Liver (tissue), 9 donors: Measurements from ENCODE around the gene HAUS8. TPM values are rescaled to one million over a fixed set of nuclear protein-coding genes. Genes with fewer than 3 reads are reported as not detected.

Experiments used
- DNase-seq: peaks from one replicate; pipeline ENCODE4 v3.0.0-alpha.2; 2017; ENCODE audit warnings: low spot score
- H3K27ac ChIP-seq, 2 donors: one replicate each; pipeline ENCODE4 v1.7.0; 2013; ENCODE audit warnings: inconsistent platforms in 2 of 2, low read length in 2 of 2, control low read depth in 1 of 2, low read depth in 1 of 2, mild to moderate bottlenecking in 1 of 2
- H3K27me3 ChIP-seq, 4 donors: one replicate each; pipeline versions ENCODE4 v1.6.1 to v1.7.0; 2013; ENCODE audit warnings: low read length in 3 of 4, inconsistent platforms in 1 of 4, mild to moderate bottlenecking in 1 of 4, moderate library complexity in 1 of 4; ENCODE audit not compliant: control insufficient read depth in 4 of 4, insufficient read depth in 4 of 4
- H3K36me3 ChIP-seq, 4 donors: one replicate each; pipeline versions ENCODE4 v1.6.1 to v1.7.0; 2013; ENCODE audit warnings: low read length in 3 of 4, mild to moderate bottlenecking in 3 of 4, low read depth in 1 of 4, moderate library complexity in 1 of 4; ENCODE audit not compliant: control insufficient read depth in 4 of 4, insufficient read depth in 3 of 4
- H3K4me1 ChIP-seq, 4 donors: one replicate each; pipeline versions ENCODE4 v1.6.1 to v1.7.0; 2013; ENCODE audit warnings: low read length in 3 of 4, mild to moderate bottlenecking in 3 of 4, moderate library complexity in 1 of 4; ENCODE audit not compliant: control insufficient read depth in 4 of 4, insufficient read depth in 4 of 4
- H3K4me3 ChIP-seq, 3 donors: one replicate each; pipeline versions ENCODE4 v1.6.1 to v1.7.0; 2013; ENCODE audit warnings: low read length in 3 of 3, control low read depth in 1 of 3, low read depth in 1 of 3, mild to moderate bottlenecking in 1 of 3
- H3K9ac ChIP-seq, 2 donors: one replicate each; pipeline ENCODE4 v1.7.0; 2013; ENCODE audit warnings: low read length in 2 of 2, mild to moderate bottlenecking in 2 of 2, moderate library complexity in 2 of 2, control low read depth in 1 of 2, low read depth in 1 of 2
- H3K9me3 ChIP-seq, 4 donors: one replicate each; pipeline versions ENCODE4 v1.6.1 to v1.7.0; 2013; ENCODE audit warnings: low read length in 3 of 4; ENCODE audit not compliant: control insufficient read depth in 4 of 4
- FOXA1 ChIP-seq: IDR thresholded peaks from 2 replicates; pipeline ENCODE4 v1.6.1; 2016; ENCODE audit warnings: antibody characterized with exemption
- FOXA2 ChIP-seq: IDR thresholded peaks from 2 replicates; pipeline ENCODE4 v1.6.1; 2016; ENCODE audit warnings: antibody characterized with exemption
- GABPA ChIP-seq, 2 donors: IDR thresholded peaks in 1 of 2; conservative IDR thresholded peaks in 1 of 2; 2 replicates each; pipeline ENCODE4 v1.6.1; 2016; ENCODE audit warnings: antibody characterized with exemption in 2 of 2, mild to moderate bottlenecking in 1 of 2, moderate library complexity in 1 of 2
- HNF4A ChIP-seq, 2 donors: conservative IDR thresholded peaks; 2 replicates each; pipeline ENCODE4 v1.6.1; 2016; ENCODE audit warnings: antibody characterized with exemption in 2 of 2, mild to moderate bottlenecking in 2 of 2
- HNF4G ChIP-seq: IDR thresholded peaks from 2 replicates; pipeline ENCODE4 v1.6.1; 2016; ENCODE audit warnings: antibody characterized with exemption
- JUND ChIP-seq, 2 donors: IDR thresholded peaks; 2 replicates each; pipeline ENCODE4 v1.6.1; 2016; ENCODE audit warnings: antibody characterized with exemption in 2 of 2
- NR2F2 ChIP-seq: IDR thresholded peaks from 2 replicates; pipeline ENCODE4 v1.6.1; 2016; ENCODE audit warnings: antibody characterized with exemption
- RAD21 ChIP-seq, 2 donors: IDR thresholded peaks; 2 replicates each; pipeline ENCODE4 v1.6.1; 2016; ENCODE audit warnings: antibody characterized with exemption in 2 of 2, mild to moderate bottlenecking in 2 of 2
- RXRA ChIP-seq, 2 donors: IDR thresholded peaks; 2 replicates each; pipeline ENCODE4 v1.6.1; 2017 to 2018; ENCODE audit warnings: antibody characterized with exemption in 2 of 2, mild to moderate bottlenecking in 1 of 2
- SP1 ChIP-seq: IDR thresholded peaks from 2 replicates; pipeline ENCODE4 v1.6.1; 2018; ENCODE audit warnings: antibody characterized with exemption, mild to moderate bottlenecking
- TAF1 ChIP-seq: conservative IDR thresholded peaks from 2 replicates; pipeline ENCODE4 v1.6.1; 2016; ENCODE audit warnings: antibody characterized with exemption, mild to moderate bottlenecking
- YY1 ChIP-seq: IDR thresholded peaks from 2 replicates; pipeline ENCODE4 v1.6.1; 2016; ENCODE audit warnings: antibody characterized with exemption, mild to moderate bottlenecking
- WGBS: extraction: QIAGEN DNeasy Blood & Tissue Kit; methylation state at CpG from one replicate; pipeline ENCODE4 v1.1.7; 2013; 5-methylcytosine and 5-hydroxymethylcytosine counted together
- polyA plus RNA-seq, 2 donors: library from polyadenylated mRNA; stranded (reverse) in 1 of 2; unstranded in 1 of 2; fragments of 200-250 nt in 1 of 2; fragments of >200 nt in 1 of 2; fragmentation: Nextera tagmentation in 1 of 2; extraction: Ambion mirVana in 1 of 2; gene quantifications; one replicate each; pipeline versions ENCODE4 v1.2.1 to v1.2.3, GENCODE V29; 2013 to 2015
- total RNA-seq, 2 donors: library from RNA; depleted of rRNA; stranded (reverse); fragments of >200 nt; gene quantifications; one replicate each; pipeline ENCODE4 v1.2.3, GENCODE V29; 2014
- TF ChIP-seq, protein P1 (sequence below): IDR thresholded peaks from 2 replicates; pipeline ENCODE4 v1.6.1; 2016; ENCODE audit warnings: antibody characterized with exemption, mild to moderate bottlenecking
- TF ChIP-seq, protein P2 (sequence below): fragments of 150-350 bp; IDR thresholded peaks from 2 replicates; pipeline ENCODE4 v1.5.1; 2017; ENCODE audit warnings: improper control_type of control experiment, low read depth, low read length; ENCODE audit not compliant: missing input control
- TF ChIP-seq, protein P3 (sequence below): IDR thresholded peaks from 2 replicates; pipeline ENCODE4 v1.6.1; 2016; ENCODE audit warnings: antibody characterized with exemption
- TF ChIP-seq, protein P4 (sequence below): IDR thresholded peaks from 2 replicates; pipeline ENCODE4 v1.6.1; 2016; ENCODE audit warnings: antibody characterized with exemption
- TF ChIP-seq, protein P5 (sequence below): IDR thresholded peaks from 2 replicates; pipeline ENCODE4 v1.6.1; 2016; ENCODE audit warnings: antibody characterized with exemption
- donor health status: healthy.
- donor health status: healthy.
- donor health status: healthy.
- donor health status: healthy.
- donor health status: healthy.

The HAUS8 gene
- total and polyA plus RNA-seq, 4 donors, result 3.3 to 5.7 (median 3.8) TPM

DNA sequence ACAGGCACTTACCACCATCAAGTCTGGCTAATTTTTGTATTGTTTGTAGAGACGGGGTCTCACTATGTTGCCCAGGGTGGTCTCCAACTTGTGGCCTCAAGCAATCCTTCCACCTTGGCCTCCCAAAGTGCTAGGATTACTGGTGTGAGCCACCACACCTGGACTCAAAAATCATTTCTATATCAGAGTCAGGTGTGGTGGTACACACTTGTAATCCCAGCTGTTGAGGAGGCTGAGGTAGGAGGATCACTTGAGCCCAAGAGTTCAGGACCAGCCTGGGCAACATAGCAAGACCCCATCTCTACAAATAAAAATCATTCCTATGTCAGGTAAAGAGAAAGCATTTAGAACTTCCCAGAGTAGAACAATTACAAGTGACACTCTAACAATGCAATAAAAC, 48.8 kb upstream of the HAUS8 start:
- no peaks in the 10 kb centered on the region for H3K27me3 ChIP-seq
- H3K9ac ChIP-seq, result no peak overlapping the region
- TF ChIP-seq FOXA2, result no peak
- TF ChIP-seq, protein P1, sequence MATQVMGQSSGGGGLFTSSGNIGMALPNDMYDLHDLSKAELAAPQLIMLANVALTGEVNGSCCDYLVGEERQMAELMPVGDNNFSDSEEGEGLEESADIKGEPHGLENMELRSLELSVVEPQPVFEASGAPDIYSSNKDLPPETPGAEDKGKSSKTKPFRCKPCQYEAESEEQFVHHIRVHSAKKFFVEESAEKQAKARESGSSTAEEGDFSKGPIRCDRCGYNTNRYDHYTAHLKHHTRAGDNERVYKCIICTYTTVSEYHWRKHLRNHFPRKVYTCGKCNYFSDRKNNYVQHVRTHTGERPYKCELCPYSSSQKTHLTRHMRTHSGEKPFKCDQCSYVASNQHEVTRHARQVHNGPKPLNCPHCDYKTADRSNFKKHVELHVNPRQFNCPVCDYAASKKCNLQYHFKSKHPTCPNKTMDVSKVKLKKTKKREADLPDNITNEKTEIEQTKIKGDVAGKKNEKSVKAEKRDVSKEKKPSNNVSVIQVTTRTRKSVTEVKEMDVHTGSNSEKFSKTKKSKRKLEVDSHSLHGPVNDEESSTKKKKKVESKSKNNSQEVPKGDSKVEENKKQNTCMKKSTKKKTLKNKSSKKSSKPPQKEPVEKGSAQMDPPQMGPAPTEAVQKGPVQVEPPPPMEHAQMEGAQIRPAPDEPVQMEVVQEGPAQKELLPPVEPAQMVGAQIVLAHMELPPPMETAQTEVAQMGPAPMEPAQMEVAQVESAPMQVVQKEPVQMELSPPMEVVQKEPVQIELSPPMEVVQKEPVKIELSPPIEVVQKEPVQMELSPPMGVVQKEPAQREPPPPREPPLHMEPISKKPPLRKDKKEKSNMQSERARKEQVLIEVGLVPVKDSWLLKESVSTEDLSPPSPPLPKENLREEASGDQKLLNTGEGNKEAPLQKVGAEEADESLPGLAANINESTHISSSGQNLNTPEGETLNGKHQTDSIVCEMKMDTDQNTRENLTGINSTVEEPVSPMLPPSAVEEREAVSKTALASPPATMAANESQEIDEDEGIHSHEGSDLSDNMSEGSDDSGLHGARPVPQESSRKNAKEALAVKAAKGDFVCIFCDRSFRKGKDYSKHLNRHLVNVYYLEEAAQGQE, result no peak
- no peak for TF ChIP-seq SP1
- TF ChIP-seq GABPA (IDR thresholded peaks at IDR 0.05 in 1 of 2, conservative IDR thresholded peaks at IDR 0.05 in 1 of 2), result no peak
- TF ChIP-seq, protein P2, sequence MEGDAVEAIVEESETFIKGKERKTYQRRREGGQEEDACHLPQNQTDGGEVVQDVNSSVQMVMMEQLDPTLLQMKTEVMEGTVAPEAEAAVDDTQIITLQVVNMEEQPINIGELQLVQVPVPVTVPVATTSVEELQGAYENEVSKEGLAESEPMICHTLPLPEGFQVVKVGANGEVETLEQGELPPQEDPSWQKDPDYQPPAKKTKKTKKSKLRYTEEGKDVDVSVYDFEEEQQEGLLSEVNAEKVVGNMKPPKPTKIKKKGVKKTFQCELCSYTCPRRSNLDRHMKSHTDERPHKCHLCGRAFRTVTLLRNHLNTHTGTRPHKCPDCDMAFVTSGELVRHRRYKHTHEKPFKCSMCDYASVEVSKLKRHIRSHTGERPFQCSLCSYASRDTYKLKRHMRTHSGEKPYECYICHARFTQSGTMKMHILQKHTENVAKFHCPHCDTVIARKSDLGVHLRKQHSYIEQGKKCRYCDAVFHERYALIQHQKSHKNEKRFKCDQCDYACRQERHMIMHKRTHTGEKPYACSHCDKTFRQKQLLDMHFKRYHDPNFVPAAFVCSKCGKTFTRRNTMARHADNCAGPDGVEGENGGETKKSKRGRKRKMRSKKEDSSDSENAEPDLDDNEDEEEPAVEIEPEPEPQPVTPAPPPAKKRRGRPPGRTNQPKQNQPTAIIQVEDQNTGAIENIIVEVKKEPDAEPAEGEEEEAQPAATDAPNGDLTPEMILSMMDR, result no peak
- TF ChIP-seq FOXA1, result no peak
- TF ChIP-seq NR2F2, result no peak
- TF ChIP-seq HNF4A (conservative IDR thresholded peaks at IDR 0.05), result no peak
- no peak for TF ChIP-seq RAD21 (IDR thresholded peaks at IDR 0.05)
- no peak for TF ChIP-seq HNF4G
- TF ChIP-seq, protein P3, sequence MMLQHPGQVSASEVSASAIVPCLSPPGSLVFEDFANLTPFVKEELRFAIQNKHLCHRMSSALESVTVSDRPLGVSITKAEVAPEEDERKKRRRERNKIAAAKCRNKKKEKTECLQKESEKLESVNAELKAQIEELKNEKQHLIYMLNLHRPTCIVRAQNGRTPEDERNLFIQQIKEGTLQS, result no peak
- TF ChIP-seq, protein P4, sequence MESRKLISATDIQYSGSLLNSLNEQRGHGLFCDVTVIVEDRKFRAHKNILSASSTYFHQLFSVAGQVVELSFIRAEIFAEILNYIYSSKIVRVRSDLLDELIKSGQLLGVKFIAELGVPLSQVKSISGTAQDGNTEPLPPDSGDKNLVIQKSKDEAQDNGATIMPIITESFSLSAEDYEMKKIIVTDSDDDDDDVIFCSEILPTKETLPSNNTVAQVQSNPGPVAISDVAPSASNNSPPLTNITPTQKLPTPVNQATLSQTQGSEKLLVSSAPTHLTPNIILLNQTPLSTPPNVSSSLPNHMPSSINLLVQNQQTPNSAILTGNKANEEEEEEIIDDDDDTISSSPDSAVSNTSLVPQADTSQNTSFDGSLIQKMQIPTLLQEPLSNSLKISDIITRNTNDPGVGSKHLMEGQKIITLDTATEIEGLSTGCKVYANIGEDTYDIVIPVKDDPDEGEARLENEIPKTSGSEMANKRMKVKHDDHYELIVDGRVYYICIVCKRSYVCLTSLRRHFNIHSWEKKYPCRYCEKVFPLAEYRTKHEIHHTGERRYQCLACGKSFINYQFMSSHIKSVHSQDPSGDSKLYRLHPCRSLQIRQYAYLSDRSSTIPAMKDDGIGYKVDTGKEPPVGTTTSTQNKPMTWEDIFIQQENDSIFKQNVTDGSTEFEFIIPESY, result no peak
- no peak for TF ChIP-seq YY1
- no peak for TF ChIP-seq RXRA (IDR thresholded peaks at IDR 0.05)
- TF ChIP-seq, protein P5, sequence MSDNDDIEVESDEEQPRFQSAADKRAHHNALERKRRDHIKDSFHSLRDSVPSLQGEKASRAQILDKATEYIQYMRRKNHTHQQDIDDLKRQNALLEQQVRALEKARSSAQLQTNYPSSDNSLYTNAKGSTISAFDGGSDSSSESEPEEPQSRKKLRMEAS, result no peak
- TF ChIP-seq JUND (IDR thresholded peaks at IDR 0.05), result no peak
- no peak overlapping the region for H3K4me3 ChIP-seq
- no peaks in the 10 kb centered on the region for H3K9me3 ChIP-seq
- no peak overlapping the region for H3K27ac ChIP-seq
- peaks cover 0 to 3% (median 0%) of the 10 kb centered on the region in 4 donors for H3K4me1 ChIP-seq
- H3K36me3 ChIP-seq, result peaks cover 0 to 4% (median 0%) of the 10 kb centered on the region in 4 donors
- WGBS, result 96% methylated on average over 1 of the region's 1 CpG
- DNase-seq, result no peak

DNA sequence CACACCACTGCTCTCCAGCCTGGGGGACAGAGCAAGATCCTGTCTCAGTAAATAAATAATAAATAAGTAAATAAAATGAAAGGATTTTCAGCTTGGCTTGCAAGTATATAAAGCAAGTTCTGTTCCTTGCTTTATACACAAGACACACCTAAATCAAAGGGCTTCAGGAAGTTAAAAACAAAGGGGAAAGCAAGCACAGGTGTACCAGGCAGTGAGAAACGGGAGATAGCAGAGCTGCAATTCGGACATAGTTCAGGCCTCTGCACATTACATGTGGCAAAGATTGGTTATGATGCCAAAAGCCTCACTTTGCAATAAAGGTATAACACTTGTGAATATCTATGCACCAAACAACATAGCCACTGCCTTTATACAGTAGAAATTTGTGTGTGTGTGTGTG, 47.8 kb upstream of the HAUS8 start:
- no peak for DNase-seq
- 89% methylated on average over 2 of the region's 2 CpGs for WGBS
- Histone ChIP-seq H3K4me1 (peaks cover 0 to 3% (median 0%) of the 10 kb centered on the region in 4 donors), H3K9me3 (no peaks in the 10 kb centered on the region), H3K27me3 (no peaks in the 10 kb centered on the region), H3K36me3 (peaks cover 0 to 4% (median 0%) of the 10 kb centered on the region in 4 donors), H3K4me3 (no peak overlapping the region), H3K27ac (no peak overlapping the region), H3K9ac (no peak overlapping the region)
- TF ChIP-seq NR2F2, result no peak
- TF ChIP-seq, protein P4, result no peak
- TF ChIP-seq, protein P5, result no peak
- no peak for TF ChIP-seq JUND (IDR thresholded peaks at IDR 0.05)
- TF ChIP-seq, protein P1, result no peak
- TF ChIP-seq SP1, result no peak
- TF ChIP-seq RAD21 (IDR thresholded peaks at IDR 0.05), result no peak
- TF ChIP-seq FOXA1, result no peak
- no peak for TF ChIP-seq GABPA (IDR thresholded peaks at IDR 0.05 in 1 of 2, conservative IDR thresholded peaks at IDR 0.05 in 1 of 2)
- no peak for TF ChIP-seq YY1
- no peak for TF ChIP-seq TAF1
- TF ChIP-seq FOXA2, result no peak
- TF ChIP-seq RXRA (IDR thresholded peaks at IDR 0.05), result no peak
- TF ChIP-seq HNF4G, result no peak
